Ascending aorta (tissue), 2 donors: ENCODE data around the gene FAM162A. TPM values are rescaled to one million over a fixed set of nuclear protein-coding genes. Genes with fewer than 3 reads are reported as not detected.

ENCODE experiments used
- DNase-seq, 2 donors: peaks; one replicate each; pipeline ENCODE4 v3.0.0-alpha.2; 2019; ENCODE audit warnings: low spot score in 2 of 2
- H3K27ac ChIP-seq, 2 donors: fragments of 200-600 bp; sonication (generic); one replicate each; pipeline ENCODE4 v1.5.1; 2016 to 2017; ENCODE audit warnings: mild to moderate bottlenecking in 1 of 2
- H3K27me3 ChIP-seq: fragments of 200-600 bp; sonication (generic); one replicate; pipeline ENCODE4 v1.5.1; 2017
- H3K36me3 ChIP-seq, 2 donors: fragments of 200-600 bp; sonication (generic); one replicate each; pipeline ENCODE4 v1.5.1; 2016
- H3K4me1 ChIP-seq, 2 donors: fragments of 200-600 bp; sonication (generic); one replicate each; pipeline ENCODE4 v1.5.1; 2016 to 2017; ENCODE audit warnings: mild to moderate bottlenecking in 1 of 2
- H3K4me3 ChIP-seq, 2 donors: fragments of 200-600 bp; sonication (generic); one replicate each; pipeline ENCODE4 v1.5.1; 2016 to 2017; ENCODE audit warnings: mild to moderate bottlenecking in 1 of 2
- H3K9me3 ChIP-seq, 2 donors: fragments of 200-600 bp; sonication (generic); one replicate each; pipeline ENCODE4 v1.5.1; 2016
- intact Hi-C: fragments of 100-400 bp; cut with DNase I; formaldehyde crosslinking; loops from one replicate; pipeline ENCODE4 v1.15.1; 2023
- total RNA-seq: library from RNA; depleted of rRNA; stranded (reverse); fragments of >200 nt; gene quantifications from one replicate; pipeline ENCODE4 v1.1.0, GENCODE V29; 2016
- TF ChIP-seq, protein P1 (sequence below), 3 experiments: fragments of 200-600 bp in 2 of 3; fragments of 450-650 bp in 1 of 3; sonication (generic) in 2 of 3; IDR thresholded peaks; one replicate each; pipeline ENCODE4 v1.5.1; 2016 to 2019; ENCODE audit warnings: antibody characterized with exemption in 3 of 3, mild to moderate bottlenecking in 1 of 3, moderate library complexity in 1 of 3

The FAM162A gene
- total RNA-seq, 1 donor from 2014 or later, result 17.1 TPM

DNA sequence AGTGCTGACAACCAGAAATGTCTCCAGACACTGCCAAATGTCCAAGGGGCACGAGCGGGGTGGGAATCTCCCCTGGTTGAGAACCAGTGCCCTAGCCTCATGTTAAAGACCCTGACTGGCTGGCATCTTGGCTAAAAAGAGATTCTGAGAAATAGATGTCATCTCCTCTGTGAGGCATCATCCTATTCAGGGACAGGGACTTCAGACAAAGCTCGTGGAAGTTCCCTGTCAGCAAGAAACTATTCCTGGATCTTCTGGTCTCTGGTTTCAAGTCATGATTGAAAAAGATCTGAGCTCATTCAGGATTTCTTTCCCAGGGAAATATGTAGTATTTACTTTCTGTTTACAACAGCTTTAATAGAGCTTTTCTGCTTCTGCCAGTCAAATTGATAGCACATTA, 21.0 kb downstream of the FAM162A start:
- Histone ChIP-seq H3K4me1 (no peaks in the 10 kb centered on the region), H3K36me3 (peaks cover 38 to 69% of the 10 kb centered on the region in 2 donors), H3K9me3 (no peaks in the 10 kb centered on the region), H3K27ac (no peak overlapping the region), H3K27me3 (no peaks in the 10 kb centered on the region), H3K4me3 (no peak overlapping the region)
- intact Hi-C loops, result no loop called here
- TF ChIP-seq, protein P1, sequence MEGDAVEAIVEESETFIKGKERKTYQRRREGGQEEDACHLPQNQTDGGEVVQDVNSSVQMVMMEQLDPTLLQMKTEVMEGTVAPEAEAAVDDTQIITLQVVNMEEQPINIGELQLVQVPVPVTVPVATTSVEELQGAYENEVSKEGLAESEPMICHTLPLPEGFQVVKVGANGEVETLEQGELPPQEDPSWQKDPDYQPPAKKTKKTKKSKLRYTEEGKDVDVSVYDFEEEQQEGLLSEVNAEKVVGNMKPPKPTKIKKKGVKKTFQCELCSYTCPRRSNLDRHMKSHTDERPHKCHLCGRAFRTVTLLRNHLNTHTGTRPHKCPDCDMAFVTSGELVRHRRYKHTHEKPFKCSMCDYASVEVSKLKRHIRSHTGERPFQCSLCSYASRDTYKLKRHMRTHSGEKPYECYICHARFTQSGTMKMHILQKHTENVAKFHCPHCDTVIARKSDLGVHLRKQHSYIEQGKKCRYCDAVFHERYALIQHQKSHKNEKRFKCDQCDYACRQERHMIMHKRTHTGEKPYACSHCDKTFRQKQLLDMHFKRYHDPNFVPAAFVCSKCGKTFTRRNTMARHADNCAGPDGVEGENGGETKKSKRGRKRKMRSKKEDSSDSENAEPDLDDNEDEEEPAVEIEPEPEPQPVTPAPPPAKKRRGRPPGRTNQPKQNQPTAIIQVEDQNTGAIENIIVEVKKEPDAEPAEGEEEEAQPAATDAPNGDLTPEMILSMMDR (IDR thresholded peaks at IDR 0.05), result no peak
- DNase-seq, result no peak

DNA sequence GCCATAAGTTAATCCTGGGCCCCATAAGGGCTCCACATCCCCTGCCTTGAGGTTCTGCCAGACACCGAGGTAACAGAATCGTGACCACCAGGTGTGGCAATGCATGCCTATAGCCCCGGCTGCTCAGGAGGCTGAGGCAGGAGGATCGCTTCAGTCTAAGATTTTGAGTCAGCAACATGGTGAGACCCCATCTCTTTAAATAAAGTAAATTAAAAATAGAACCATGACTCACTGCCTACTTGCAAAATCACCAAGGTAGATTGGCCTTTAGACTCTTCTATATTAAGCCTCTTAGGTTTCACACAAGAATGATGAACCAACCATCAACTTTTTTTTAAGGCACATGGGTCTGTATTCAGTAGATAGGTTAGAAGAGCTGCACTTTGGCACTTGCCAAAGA, 22.2 kb downstream of the FAM162A start:
- Histone ChIP-seq H3K9me3 (no peaks in the 10 kb centered on the region), H3K4me1 (no peaks in the 10 kb centered on the region), H3K27ac (no peak overlapping the region), H3K27me3 (no peaks in the 10 kb centered on the region), H3K4me3 (no peak overlapping the region), H3K36me3 (peaks cover 41 to 79% of the 10 kb centered on the region in 2 donors)
- intact Hi-C loops, result no loop called here
- no peak for DNase-seq
- TF ChIP-seq, protein P1 (IDR thresholded peaks at IDR 0.05), result no peak

DNA sequence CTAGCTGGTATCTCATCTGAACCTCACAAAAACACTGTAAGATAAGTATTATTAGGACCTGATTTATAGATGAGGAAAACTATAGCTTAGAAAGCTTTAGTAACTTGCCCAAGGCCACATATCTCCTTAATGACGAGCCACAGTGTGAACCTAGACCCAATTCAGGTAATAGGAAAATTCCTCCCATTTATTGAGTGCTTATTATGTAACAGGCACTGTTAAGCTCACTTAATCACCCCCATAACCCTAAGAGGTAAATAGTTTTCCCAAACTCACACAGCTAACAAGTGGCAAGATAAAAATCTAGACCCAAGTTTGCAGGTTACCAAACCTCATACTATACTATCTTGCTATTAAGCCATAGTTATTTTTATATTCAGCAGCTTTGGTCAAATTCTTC, 24.0 kb downstream of the FAM162A start:
- no peak overlapping the region for H3K27ac ChIP-seq
- H3K4me1 ChIP-seq, result no peaks in the 10 kb centered on the region
- no peak overlapping the region for H3K4me3 ChIP-seq
- no peaks in the 10 kb centered on the region for H3K9me3 ChIP-seq
- intact Hi-C loops, result no loop called here
- no peaks in the 10 kb centered on the region for H3K27me3 ChIP-seq
- DNase-seq, result no peak
- peaks cover 41 to 75% of the 10 kb centered on the region in 2 donors for H3K36me3 ChIP-seq
- TF ChIP-seq, protein P1 (IDR thresholded peaks at IDR 0.05), result no peak

- Histone ChIP-seq H3K4me1 (peaks cover 0 to 1% of the 10 kb centered on the region in 2 donors), H3K27ac (no peak overlapping the region), H3K36me3 (peaks cover 38 to 60% of the 10 kb centered on the region in 2 donors), H3K27me3 (no peaks in the 10 kb centered on the region), H3K4me3 (no peak overlapping the region), H3K9me3 (no peaks in the 10 kb centered on the region)
- DNase-seq, result no peak
- TF ChIP-seq, protein P1 (IDR thresholded peaks at IDR 0.05), result no peak
- intact Hi-C loops, result no loop called here
These were observed 25.5 kb downstream of the FAM162A start for GRCh38 chr3:122409446-122409845.

GRCh38 chr3:122410111-122410510, 26.1 kb downstream of the FAM162A start:
- Histone ChIP-seq H3K27me3 (no peaks in the 10 kb centered on the region), H3K36me3 (peaks cover 34 to 55% of the 10 kb centered on the region in 2 donors), H3K4me1 (peaks cover 1 to 8% of the 10 kb centered on the region in 2 donors), H3K9me3 (no peaks in the 10 kb centered on the region), H3K27ac (no peak overlapping the region), H3K4me3 (no peak overlapping the region)
- no peak for DNase-seq
- intact Hi-C loops, result loop anchor here (10.0 kb wide), 1 partner anchor 385 kb away; the partner anchor contains the start of genes HSPBAP1 and SLC49A4
- TF ChIP-seq, protein P1 (IDR thresholded peaks at IDR 0.05), result no peak

DNA sequence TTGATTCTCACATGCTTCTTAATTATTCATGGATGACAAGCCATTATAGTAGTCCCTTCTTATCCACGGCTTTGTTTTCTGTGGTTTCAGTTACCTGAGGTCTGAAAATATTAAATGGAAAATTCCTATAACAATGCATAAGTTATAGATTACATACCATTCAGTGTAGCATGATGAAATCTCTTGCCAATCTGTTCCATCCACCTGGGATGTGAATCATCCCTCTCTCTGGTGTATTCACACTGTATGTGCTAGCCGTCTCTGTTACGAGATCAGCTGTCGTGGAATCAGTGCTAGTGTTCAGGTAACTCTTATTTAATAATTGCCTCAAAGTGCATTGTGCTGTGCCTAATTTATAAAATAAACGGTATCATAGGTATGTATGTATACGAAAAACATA, 26.7 kb downstream of the FAM162A start:
- Histone ChIP-seq H3K4me1 (peaks cover 4 to 10% of the 10 kb centered on the region in 2 donors), H3K4me3 (no peak overlapping the region), H3K27ac (no peak overlapping the region), H3K27me3 (no peaks in the 10 kb centered on the region), H3K36me3 (peaks cover 32 to 50% of the 10 kb centered on the region in 2 donors), H3K9me3 (no peaks in the 10 kb centered on the region)
- TF ChIP-seq, protein P1 (IDR thresholded peaks at IDR 0.05), result no peak
- intact Hi-C loops, result loop anchor here (10.0 kb wide), 1 partner anchor 384 kb away; the partner anchor contains the start of genes HSPBAP1 and SLC49A4
- no peak for DNase-seq
